Mucosa of rectum (tissue), 2 donors: ENCODE data around the gene PLSCR2.

Source experiments
- H3K27ac ChIP-seq, 2 donors: one replicate each; pipeline ENCODE4 v1.7.0; 2013; ENCODE audit warnings: inconsistent platforms in 2 of 2, low read depth in 2 of 2, low read length in 2 of 2
- H3K27me3 ChIP-seq, 2 donors: one replicate each; pipeline ENCODE4 v1.7.0; 2013; ENCODE audit warnings: low read length in 2 of 2; ENCODE audit not compliant: control insufficient read depth in 2 of 2, insufficient read depth in 2 of 2
- H3K36me3 ChIP-seq, 2 donors: one replicate each; pipeline ENCODE4 v1.7.0; 2013; ENCODE audit warnings: low read length in 2 of 2; ENCODE audit not compliant: control insufficient read depth in 2 of 2, insufficient read depth in 2 of 2
- H3K4me1 ChIP-seq, 2 donors: one replicate each; pipeline ENCODE4 v1.7.0; 2013; ENCODE audit warnings: low read length in 2 of 2, mild to moderate bottlenecking in 1 of 2; ENCODE audit not compliant: control insufficient read depth in 2 of 2, insufficient read depth in 2 of 2
- H3K4me3 ChIP-seq, 2 donors: one replicate each; pipeline ENCODE4 v1.7.0; 2013; ENCODE audit warnings: low read length in 2 of 2
- H3K9ac ChIP-seq, 2 donors: one replicate each; pipeline ENCODE4 v1.7.0; 2013; ENCODE audit warnings: low read length in 2 of 2, low read depth in 1 of 2, mild to moderate bottlenecking in 1 of 2
- H3K9me3 ChIP-seq, 2 donors: one replicate each; pipeline ENCODE4 v1.7.0; 2013; ENCODE audit warnings: low read length in 2 of 2; ENCODE audit not compliant: control insufficient read depth in 2 of 2
- donor health status: healthy.
- donor health status: Normal muscosa, but diverticular disease.

PLSCR2 gene, protein sequence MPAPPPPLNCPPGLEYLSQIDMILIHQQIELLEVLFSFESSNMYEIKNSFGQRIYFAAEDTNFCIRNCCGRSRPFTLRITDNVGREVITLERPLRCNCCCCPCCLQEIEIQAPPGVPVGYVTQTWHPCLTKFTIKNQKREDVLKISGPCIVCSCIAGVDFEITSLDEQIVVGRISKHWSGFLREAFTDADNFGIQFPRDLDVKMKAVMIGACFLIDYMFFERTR

DNA sequence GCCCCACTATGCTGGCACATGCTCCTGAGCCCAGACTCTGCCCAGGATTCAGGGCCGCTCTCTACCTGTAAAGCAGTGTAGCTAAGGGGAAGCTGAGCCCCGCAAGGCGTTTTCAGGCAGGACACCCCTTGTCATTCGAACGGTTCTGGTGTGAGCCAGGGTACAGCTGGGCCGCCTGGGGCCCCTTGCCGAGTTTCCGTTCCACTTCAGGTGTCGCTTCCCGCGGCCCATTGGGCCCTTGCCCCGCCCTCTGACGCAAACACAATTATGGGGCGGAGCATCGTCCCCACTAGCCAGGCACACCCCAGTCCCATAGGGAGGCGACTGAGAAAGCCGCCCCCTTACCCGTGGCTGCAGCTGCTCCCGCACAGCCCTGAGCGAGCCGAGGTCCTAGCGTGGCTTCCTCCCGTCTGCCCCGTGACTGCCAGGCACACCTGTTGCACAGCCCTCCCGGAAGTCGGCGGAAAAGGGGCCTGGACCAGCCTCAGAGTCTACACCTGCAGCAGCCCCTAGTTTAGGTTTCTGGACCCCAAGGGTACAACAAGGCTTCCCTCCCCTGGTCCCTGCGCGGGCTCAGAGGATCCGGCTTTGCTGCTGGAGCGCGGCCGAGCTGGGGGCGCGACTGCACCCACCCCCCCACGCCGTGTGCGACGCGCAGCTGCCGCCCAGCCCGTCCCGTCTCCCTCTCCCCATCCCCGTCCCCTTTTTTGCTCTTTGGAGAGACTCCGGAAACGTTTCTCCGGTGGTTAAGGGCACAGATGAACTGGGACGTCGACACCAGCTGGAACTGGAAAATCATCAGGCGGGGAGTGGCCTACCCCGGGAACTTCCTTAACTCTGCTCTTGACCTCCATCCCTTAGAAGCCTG, at the start of gene PLSCR2:
Gene PLSCR2, minus strand, starts transcription at position 412 of the 868 bp plus-strand sequence. CDS start 9,657 bp downstream, outside the sequence.
- H3K27me3 ChIP-seq = no peaks in the 10 kb centered on the region
- peak within 1 kb of the TSS; percentile 82 to 93 for H3K27ac ChIP-seq
- H3K9ac ChIP-seq = peak within 1 kb of the TSS; percentile 63 to 72
- H3K9me3 ChIP-seq = no peaks in the 10 kb centered on the region
- H3K4me1 ChIP-seq = peaks cover 0 to 8% of the 10 kb centered on the region in 2 donors
- H3K36me3 ChIP-seq = no peaks in the 10 kb centered on the region
- H3K4me3 ChIP-seq = peak within 1 kb of the TSS; percentile 71 to 79

DNA sequence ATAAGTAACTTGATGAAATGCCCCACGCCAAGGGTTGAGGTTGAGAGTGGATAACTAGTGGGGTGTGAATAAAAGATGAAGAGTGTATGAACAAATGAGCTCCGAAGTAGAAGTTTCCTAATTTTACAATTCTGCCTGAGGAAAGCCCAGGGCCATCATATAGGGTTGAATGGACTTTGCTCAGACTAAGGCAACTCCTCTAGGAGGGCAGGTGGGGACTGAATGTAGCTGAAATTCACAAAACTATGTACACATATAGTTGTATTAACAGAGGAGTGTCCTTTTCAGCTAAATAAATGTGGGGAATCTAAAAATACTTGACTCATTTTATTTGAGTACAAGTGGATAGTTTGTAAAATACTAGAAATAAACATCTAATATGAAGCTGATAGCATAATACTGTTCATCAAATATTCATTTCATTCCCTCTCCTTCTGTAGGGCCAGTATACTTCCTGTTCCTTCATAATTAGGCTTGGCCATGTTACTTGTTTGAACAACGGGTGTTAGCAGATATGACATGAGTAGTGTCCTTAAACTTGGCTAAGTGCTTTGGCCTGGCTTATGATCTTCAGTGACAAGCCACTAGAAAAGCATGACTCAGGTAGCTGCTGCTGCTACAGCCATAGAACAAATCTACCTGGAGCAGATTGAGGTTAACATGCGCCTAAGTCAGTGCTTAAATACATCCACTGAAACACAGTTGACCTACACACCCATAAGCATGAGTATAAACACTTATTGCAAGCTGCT, 48.5 kb upstream of the PLSCR2 start:
- Histone ChIP-seq H3K36me3 (peaks cover 21 to 23% of the 10 kb centered on the region in 2 donors), H3K27me3 (no peaks in the 10 kb centered on the region), H3K4me1 (peaks cover 0 to 18% of the 10 kb centered on the region in 2 donors), H3K4me3 (no peak overlapping the region), H3K9ac (no peak overlapping the region), H3K9me3 (no peaks in the 10 kb centered on the region), H3K27ac (peak overlapping the region; percentile 65 to 78)

DNA sequence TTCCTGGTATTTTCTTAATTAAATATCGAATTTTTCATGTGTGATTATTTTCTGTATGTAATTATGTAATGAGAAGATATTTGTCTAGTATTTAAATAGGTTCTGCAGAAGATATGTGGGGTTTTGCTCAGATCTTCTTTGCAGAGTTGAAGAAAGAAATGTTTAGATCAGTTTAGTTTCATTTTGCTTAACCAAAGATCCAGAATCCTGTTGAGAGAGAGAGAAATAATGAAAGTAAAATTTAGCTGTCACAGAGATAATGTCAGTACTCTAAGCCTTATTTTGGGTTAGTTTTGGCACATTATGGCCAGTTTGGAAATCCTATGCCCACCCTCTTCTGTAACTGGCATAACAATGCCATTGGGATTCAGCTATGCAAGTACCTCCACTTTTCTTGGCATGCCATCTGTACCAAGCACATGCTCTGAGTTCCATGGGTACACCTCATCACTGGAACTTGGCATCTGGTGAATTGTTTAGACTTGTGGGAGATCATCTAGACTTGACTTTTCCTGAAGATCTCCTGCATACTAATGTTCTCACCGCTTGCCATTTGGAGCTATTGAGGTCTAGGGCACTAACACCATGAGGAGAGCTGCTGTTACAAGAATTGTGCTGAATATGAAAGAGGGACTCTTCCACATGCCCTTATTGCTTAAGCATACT, 44.2 kb upstream of the PLSCR2 start:
- H3K4me3 ChIP-seq = no peak overlapping the region
- H3K9ac ChIP-seq = no peak overlapping the region
- H3K4me1 ChIP-seq = peaks cover 7 to 31% of the 10 kb centered on the region in 2 donors
- H3K9me3 ChIP-seq = no peaks in the 10 kb centered on the region
- H3K27me3 ChIP-seq = no peaks in the 10 kb centered on the region
- H3K36me3 ChIP-seq = peaks cover 7 to 8% of the 10 kb centered on the region in 2 donors
- peak overlapping the region in 1 of 2 donors; percentile 1 for H3K27ac ChIP-seq

DNA sequence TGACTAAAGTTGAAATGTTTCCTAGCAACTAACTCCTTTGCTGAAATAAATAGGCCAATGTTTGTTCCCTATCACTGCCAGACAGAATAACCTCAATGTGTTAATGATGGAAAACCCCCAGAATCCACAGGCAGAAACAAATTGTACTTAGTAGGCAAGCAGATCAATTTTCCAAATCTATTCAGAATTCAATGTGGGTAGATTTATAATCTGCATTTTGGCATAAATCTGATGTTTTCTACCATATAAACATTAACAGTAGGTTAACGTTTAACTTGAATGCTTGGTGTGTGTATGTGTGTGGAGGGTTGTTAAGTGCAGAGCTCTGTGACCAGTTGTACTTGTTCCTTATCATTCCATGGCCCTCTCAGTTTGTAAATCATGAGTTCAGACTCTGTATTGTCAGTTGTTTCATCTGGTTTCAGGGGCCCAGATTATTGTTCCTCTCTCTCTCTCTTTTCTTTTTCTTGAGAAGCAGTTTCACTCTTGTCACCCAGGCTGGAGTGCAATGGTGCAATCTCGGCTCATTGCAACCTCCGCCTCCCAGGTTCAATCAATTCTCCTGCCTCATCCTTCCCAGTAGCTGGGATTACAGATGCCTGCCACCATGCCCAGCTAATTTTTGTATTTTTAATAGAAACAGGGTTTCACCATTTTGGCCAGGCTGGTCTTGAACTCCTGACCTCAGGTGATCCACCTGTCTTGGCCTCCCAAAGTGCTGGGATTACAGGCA, 42.2 kb upstream of the PLSCR2 start:
- Histone ChIP-seq H3K36me3 (peaks cover 7 to 8% of the 10 kb centered on the region in 2 donors), H3K9ac (no peak overlapping the region), H3K27ac (peak overlapping the region; percentile 75 to 76), H3K27me3 (no peaks in the 10 kb centered on the region), H3K9me3 (no peaks in the 10 kb centered on the region), H3K4me1 (peaks cover 10 to 26% of the 10 kb centered on the region in 2 donors), H3K4me3 (no peak overlapping the region)

DNA sequence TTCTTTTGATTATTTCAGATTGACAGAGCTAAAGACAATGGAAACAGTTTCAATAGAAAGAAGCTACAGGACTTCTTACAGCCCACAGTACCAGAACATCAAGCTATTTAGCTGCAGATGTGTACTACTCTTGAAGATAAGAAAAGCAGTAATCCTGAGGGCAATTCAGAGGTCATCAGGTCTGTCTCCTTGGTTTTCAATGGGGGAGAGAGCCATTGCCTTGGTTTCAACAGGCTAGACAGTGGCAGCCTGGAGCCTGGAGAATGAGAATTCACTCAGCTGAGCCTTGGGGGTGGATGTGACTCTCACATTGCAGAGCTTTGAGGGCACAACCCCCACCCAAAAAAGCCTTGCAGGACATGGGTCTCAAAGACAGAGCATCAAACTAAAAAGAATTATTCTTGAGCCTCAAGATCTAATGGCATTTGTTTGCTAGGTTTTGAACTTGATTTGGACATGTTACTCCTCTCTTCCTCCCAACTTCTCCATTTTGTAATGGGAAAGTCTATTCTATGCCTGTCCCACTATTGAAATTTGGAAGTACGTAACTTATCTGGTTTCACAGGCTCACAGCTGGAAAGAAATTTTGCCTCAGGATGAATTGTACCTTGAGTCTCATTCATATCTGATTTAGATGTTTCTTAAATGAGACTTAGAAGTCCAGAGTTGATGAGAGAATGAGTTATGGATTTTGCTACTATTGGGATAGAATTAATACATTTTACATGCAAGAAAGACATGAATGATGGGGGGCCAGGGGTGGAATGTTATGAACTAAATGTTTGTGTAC, 38.2 kb upstream of the PLSCR2 start:
- no peaks in the 10 kb centered on the region for H3K9me3 ChIP-seq
- no peak overlapping the region for H3K4me3 ChIP-seq
- H3K36me3 ChIP-seq = no peaks in the 10 kb centered on the region
- no peaks in the 10 kb centered on the region for H3K27me3 ChIP-seq
- no peak overlapping the region for H3K9ac ChIP-seq
- H3K27ac ChIP-seq = peak overlapping the region; percentile 75 to 85
- peaks cover 25 to 49% of the 10 kb centered on the region in 2 donors for H3K4me1 ChIP-seq

DNA sequence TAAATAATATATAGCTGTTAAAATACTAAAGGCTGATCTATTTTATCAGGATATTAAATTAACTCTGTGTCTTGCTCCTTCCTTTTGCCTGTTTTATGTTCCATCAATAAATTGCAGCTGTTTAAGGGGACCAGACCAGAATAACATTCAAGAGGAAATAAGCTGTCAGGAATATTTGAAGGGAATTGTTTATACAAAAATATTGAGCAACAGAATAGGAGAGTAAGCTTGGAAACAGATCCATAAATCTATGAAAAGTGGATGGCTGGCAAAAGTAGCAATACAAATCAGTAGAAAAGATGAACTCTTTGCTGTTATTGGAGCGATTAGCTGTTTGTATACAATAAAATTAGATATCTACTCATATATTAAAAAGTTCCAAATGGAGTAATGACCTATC, 36.2 kb upstream of the PLSCR2 start:
- H3K4me3 ChIP-seq = no peak overlapping the region
- H3K9me3 ChIP-seq = no peaks in the 10 kb centered on the region
- no peaks in the 10 kb centered on the region for H3K27me3 ChIP-seq
- H3K36me3 ChIP-seq = no peaks in the 10 kb centered on the region
- H3K9ac ChIP-seq = no peak overlapping the region
- H3K4me1 ChIP-seq = peaks cover 21 to 33% of the 10 kb centered on the region in 2 donors
- peak overlapping the region in 1 of 2 donors; percentile 85 for H3K27ac ChIP-seq

DNA sequence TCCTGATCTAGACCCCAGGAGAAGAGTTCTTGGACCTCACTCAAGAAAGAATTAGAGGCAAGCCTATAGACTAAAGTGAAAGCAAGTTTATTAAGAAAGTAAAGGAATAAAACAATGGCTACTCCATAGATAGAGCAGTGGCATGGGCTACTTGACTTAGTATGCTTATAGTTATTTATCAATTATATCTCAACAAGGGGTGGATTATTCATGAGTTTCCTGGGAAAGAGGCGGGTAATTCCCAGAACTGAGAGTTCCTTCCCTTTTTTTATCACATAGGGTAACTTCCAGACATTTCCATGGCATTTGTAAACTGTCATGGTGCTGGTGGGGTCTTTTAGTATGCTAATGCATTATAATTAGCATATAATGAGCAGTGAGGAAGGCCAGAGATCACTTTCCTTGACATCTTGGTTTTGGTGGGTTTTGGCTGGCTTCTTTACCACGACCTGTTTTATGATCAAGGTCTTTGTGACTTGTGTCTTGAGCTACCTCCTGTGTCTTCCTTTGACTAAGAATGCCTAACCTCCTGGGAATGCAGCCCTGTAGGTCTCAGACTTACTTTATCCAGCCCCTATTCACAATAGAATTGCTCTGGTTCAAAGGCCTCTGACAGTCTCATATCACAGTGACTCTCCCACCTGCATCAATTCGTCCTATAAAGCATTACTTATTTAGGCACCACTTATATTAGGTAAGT, 35.3 kb upstream of the PLSCR2 start:
- Histone ChIP-seq H3K4me1 (peaks cover 21 to 33% of the 10 kb centered on the region in 2 donors), H3K9ac (no peak overlapping the region), H3K27ac (peak overlapping the region; percentile 21 to 80), H3K9me3 (no peaks in the 10 kb centered on the region), H3K27me3 (no peaks in the 10 kb centered on the region), H3K36me3 (no peaks in the 10 kb centered on the region), H3K4me3 (no peak overlapping the region)

DNA sequence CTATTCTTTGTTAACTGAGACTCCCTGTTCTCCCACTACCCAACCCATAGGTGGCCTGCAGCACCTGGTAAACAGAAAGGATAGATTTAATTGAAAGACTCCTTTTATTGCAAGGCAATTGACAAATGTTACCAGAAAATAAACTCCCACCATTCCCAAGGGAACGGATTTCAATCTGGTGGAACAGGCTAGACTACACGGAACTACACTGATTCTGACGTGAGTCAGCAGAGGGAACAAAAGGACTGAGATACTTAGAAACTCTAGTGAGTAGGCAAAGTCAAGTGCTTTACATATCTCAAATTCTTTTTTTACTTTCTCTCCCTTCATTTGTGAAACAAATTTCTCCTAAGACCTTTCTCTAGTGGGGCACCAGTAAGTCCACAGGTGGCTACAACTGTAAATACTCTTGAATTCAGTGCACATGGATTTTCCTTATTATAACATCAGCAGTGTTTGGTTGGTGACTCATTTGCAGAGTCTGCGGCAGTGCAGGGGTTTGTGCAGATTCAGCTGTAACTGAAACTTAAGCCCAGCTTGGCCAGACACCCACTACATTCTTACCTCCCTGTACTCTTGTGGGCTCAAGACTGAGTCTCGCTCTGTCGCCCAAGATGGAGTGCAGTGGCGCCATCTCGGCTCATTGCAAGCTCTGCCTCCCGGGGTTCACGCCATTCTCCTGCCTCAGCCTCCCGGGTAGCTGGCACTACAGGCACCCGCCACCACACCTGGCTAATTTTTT, 34.3 kb upstream of the PLSCR2 start:
- no peaks in the 10 kb centered on the region for H3K27me3 ChIP-seq
- no peaks in the 10 kb centered on the region for H3K36me3 ChIP-seq
- peak overlapping the region; percentile 77 to 80 for H3K27ac ChIP-seq
- H3K9ac ChIP-seq = peak overlapping the region in 1 of 2 donors; percentile 42
- no peaks in the 10 kb centered on the region for H3K9me3 ChIP-seq
- H3K4me3 ChIP-seq = no peak overlapping the region
- H3K4me1 ChIP-seq = peaks cover 21 to 41% of the 10 kb centered on the region in 2 donors
